B cell (primary cell): Measurements from ENCODE around the gene SLC15A3.
"Not testable (repeated sequence)": the region's sequence is repeated elsewhere in the genome, so short reads cannot be mapped to it uniquely, and the experiment has no call there.

Experiments used
- CTCF ChIP-seq: fragments of 200-600 bp; IDR thresholded peaks from one replicate; pipeline ENCODE4 v1.8.0; 2022; ENCODE audit warnings: antibody characterized with exemption, mild to moderate bottlenecking
- EZH2 ChIP-seq: IDR thresholded peaks from 2 replicates; pipeline ENCODE4 v1.6.1; 2012; ENCODE audit warnings: borderline replicate concordance, low read depth, mild to moderate bottlenecking, moderate library complexity, low read length; ENCODE audit not compliant: insufficient read depth, poor library complexity, severe bottlenecking

DNA sequence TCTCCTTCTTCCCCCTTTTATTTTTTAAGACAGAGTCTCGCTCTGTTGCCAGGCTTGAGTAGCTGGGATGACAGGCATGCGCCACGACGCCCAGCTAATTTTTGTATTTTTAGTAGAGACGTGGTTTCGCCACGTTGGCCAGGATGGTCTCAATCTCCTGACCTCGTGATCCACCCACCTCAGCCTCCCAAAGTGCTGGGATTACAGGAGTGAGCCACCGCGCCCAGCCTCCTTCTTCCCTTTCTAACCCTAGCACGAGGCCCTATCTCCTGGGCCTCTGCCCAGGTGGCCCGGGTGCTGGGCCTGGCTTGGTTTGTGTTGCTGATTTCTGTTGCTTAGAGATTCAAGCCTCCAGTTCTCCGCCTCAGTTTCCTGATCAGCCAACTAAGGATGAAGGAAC lies 22.3 kb upstream of the SLC15A3 start:
- not testable (repeated sequence) for TF ChIP-seq CTCF, EZH2
